ENCODE measurements around the gene RAVER2. TPM values are rescaled to one million over a fixed set of nuclear protein-coding genes. Genes with fewer than 3 reads are reported as not detected.

Gene RAVER2, protein sequence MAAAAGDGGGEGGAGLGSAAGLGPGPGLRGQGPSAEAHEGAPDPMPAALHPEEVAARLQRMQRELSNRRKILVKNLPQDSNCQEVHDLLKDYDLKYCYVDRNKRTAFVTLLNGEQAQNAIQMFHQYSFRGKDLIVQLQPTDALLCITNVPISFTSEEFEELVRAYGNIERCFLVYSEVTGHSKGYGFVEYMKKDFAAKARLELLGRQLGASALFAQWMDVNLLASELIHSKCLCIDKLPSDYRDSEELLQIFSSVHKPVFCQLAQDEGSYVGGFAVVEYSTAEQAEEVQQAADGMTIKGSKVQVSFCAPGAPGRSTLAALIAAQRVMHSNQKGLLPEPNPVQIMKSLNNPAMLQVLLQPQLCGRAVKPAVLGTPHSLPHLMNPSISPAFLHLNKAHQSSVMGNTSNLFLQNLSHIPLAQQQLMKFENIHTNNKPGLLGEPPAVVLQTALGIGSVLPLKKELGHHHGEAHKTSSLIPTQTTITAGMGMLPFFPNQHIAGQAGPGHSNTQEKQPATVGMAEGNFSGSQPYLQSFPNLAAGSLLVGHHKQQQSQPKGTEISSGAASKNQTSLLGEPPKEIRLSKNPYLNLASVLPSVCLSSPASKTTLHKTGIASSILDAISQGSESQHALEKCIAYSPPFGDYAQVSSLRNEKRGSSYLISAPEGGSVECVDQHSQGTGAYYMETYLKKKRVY
- total RNA-seq, result 4.3 and 5.1 TPM in 2 replicates

DNA sequence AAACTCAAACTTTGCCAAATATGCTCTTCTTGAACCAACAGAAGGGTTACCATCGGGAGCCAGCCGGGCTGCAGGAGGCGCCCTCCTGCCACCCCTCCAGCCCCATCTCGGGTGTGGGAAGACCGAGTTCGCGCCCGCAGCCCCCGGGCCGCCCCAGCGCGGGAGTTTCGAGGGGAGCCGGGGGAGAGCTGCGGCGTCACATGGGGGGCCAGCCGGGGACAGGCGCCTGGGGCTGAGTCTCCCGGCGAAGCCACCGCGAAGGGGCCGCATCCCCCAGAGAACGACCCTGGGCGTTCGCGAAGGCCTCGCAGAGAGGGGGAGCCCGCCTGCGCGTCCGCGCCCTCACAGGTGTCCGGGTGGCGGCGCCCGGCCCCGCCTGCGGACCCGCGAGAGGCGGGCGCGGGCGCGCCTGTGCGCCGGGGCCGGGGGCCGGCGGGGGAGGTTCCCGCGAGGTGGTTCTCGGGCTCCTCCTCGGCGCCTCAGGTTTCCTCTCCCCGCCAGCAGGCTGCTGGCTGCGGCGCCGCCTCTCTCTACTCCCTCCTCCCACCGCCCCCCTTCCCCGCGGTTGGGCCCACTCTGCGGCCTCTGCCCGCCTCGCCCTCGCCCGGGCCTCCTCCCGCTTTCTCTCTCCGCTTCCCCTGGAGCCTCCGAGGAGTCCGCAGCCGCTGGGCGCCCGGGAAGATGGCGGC, at the start of gene RAVER2:
Gene RAVER2, plus strand, starts transcription at position 584 of the 689 bp plus-strand sequence. Its CDS starts 98 bp downstream, at position 682.

Other genes with a start within 250 kb of the RAVER2 start
- gene JAK1, start 221.5 kb downstream of the RAVER2 start, total RNA-seq, result 142 and 166 TPM in 2 replicates